Activated CD4-positive, alpha-beta T cell treated with anti-CD3 and anti-CD28 coated beads for 48 hours (primary cell): Measurements from ENCODE around the gene CBLB.

Source experiments
- DNase-seq: peaks from one replicate; pipeline ENCODE4 v3.0.0-alpha.2; 2020

Gene CBLB

GRCh38 chr3:105845488-105845887, 23.3 kb downstream of the CBLB start:
- no peak for DNase-seq

GRCh38 chr3:105844704-105845103, 24.1 kb downstream of the CBLB start:
- no peak for DNase-seq

GRCh38 chr3:105843994-105844393, 24.8 kb downstream of the CBLB start:
- no peak for DNase-seq

- no peak for DNase-seq
These were observed 25.9 kb downstream of the CBLB start for GRCh38 chr3:105842943-105843342.

- DNase-seq, result no peak
These were observed 26.4 kb downstream of the CBLB start for GRCh38 chr3:105842449-105842848.

GRCh38 chr3:105837947-105838346, 30.9 kb downstream of the CBLB start:
- no peak for DNase-seq

GRCh38 chr3:105837143-105837740, 31.6 kb downstream of the CBLB start:
- no peak for DNase-seq

- DNase-seq, result peak; percentile 64
These were observed 32.3 kb downstream of the CBLB start for GRCh38 chr3:105836533-105836932.

- DNase-seq, result no peak
These were observed 33.2 kb downstream of the CBLB start for GRCh38 chr3:105835606-105836005.

GRCh38 chr3:105834768-105835167, 34.0 kb downstream of the CBLB start:
- DNase-seq, result no peak

- no peak for DNase-seq
These were observed 36.2 kb downstream of the CBLB start for GRCh38 chr3:105832644-105833043.

GRCh38 chr3:105830836-105831235, 38.0 kb downstream of the CBLB start:
- no peak for DNase-seq

GRCh38 chr3:105829871-105830622, 38.8 kb downstream of the CBLB start:
- DNase-seq, result no peak

GRCh38 chr3:105829229-105829628, 39.6 kb downstream of the CBLB start:
- DNase-seq, result peak; percentile 63

GRCh38 chr3:105828703-105829102, 40.1 kb downstream of the CBLB start:
- DNase-seq, result no peak

GRCh38 chr3:105827959-105828358, 40.9 kb downstream of the CBLB start:
- peak; percentile 46 for DNase-seq

GRCh38 chr3:105826778-105827634, 41.8 kb downstream of the CBLB start:
- peak; percentile 15 for DNase-seq

GRCh38 chr3:105824129-105824528, 44.7 kb downstream of the CBLB start:
- DNase-seq, result no peak

GRCh38 chr3:105823149-105823867, 45.5 kb downstream of the CBLB start:
- DNase-seq, result peak; percentile 35

- DNase-seq, result no peak
These were observed 46.4 kb downstream of the CBLB start for GRCh38 chr3:105822171-105823123.

GRCh38 chr3:105821433-105821832, 47.4 kb downstream of the CBLB start:
- DNase-seq, result no peak

GRCh38 chr3:105816833-105817232, 52.0 kb downstream of the CBLB start:
- no peak for DNase-seq
